HG03442 (cell line): ENCODE results near the gene DCLK2.

ENCODE experiments used
- ATAC-seq: cut with Tn5 transposase; IDR thresholded peaks from one replicate; pipeline ENCODE4 v1.9.1; 2021; ENCODE audit warnings: mild to moderate bottlenecking, moderate library complexity; ENCODE audit not compliant: unreplicated experiment

DCLK2 gene

GRCh38 chr4:150078041-150078578 is at the start of gene DCLK2:
Gene DCLK2 (plus strand): TSS chr4:150078445. CDS start chr4:150079028, 583 bp downstream.
- ATAC-seq, result no peak

GRCh38 chr4:150032541-150032940 is 45.7 kb upstream of the DCLK2 start:
- ATAC-seq, result no peak

GRCh38 chr4:150033081-150033480 is 45.2 kb upstream of the DCLK2 start:
- no peak for ATAC-seq

DNA sequence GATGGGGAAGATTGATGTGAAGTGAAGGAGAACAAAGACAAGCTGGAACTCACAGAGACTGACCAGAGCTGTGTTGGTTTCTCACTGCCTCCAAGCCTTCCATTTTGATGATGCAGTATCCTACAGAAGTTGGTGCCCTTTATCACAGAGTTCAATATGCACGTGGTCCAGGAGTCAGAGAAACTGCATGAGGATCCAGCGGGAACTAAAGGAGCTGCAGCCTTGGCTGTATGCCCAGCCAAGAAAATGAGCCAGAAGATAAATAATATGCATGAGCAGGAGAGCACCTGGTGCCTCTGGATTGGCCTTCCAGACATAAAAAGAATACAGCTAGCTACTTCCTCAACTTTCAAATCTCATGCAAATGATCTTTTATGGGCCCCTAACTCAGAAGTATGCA is 44.3 kb upstream of the DCLK2 start:
- ATAC-seq, result no peak

DNA sequence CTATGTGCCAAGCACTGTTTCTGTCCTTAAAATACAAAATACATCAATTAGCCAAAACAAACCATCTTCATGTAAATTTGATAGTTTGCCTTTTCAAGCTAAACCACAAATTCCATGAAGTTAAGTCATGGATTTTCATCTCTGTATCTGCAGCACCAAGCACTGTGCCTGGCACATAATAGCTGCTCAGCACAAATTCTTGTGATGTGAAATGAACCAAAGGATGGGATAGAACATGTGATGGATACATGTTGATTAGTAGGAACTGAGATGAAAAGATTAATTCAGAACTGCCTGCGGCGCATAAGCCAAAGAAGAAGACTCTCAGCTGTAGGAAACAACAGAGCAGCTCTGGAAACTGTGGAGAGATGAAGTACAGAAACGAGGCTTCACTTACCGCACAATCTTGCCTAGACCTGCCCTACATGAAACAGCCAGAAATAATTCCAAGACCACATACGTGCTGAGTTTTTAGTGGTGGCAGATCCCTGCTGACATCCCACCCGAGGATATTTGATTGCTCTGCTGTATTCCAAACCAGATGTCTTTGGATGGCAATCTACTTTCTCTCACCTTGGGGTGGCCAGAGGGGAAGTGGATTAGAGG is 40.9 kb upstream of the DCLK2 start:
- no peak for ATAC-seq

DNA sequence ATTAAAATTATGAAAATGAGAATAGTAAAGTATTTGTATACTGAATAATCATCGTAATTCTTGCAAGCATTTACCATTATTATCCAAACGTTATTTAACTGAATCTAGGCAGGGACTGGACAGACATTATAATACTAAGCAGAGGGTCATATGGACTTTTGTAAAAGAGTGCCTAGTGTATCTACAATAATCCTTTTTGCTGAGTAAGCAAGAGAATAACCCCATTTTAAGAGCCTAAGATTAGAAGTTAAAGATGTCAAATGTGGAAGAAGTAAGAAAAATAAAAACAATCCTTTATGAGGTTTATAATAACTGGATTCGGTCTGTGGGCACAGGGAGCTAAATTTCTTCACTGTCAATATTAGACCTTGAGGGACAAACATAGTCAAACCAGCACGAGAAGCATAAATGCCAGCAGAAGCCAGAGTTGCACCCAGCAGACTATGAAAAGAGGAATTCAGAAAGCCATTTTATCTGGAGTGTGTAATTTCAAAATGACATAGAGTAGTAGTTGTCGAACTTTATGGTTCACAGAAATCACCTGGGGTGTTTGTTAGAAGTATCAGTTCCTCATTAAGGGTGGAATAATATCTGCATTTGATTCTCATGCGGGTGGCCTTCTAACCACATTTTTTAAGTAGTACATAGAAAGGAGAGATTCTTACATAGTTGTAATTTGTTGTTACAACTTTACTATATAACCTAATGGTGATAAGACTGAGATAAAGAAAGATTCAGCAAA is 39.7 kb upstream of the DCLK2 start:
- peak; percentile 98 for ATAC-seq

- no peak for ATAC-seq
Measured at GRCh38 chr4:150039274-150040127, 38.7 kb upstream of the DCLK2 start.

DNA sequence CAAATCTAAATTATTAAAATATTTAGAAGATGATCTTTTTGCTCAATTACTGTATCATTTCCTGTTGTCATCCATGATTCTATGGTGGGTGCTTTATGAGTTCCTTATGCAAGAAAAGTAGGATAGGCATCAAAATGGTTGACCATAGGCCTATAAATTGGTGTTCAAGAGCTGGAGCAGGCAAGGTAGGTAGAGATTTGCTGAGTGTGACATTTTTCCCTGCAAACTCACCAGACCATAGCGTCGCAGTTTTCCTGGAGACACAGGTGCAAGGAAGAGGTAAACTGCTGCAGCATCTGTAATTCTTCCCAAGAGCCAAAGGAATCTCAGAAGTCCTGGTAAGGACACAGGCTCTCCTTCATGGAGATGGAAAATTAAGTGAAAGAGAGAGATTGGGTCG is 33.7 kb upstream of the DCLK2 start:
- no peak for ATAC-seq

DNA sequence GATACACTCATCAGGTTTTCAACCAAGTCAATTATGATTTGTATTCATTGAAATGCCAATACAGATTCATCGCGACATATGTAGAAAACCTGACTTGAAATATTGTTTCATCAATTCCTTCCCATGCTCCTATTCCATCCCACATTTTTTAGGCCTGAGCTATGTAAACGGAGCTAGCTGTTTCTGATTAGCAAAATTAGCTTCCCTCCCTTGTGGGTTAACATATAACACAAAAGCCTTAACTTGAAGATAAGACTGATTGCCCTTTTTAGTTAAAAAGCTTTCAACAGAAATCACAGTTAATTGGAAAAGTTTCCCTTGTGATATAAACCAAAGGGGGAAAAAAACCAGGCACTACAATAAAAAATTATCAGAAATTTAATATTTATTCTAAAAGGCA is 32.8 kb upstream of the DCLK2 start:
- ATAC-seq, result no peak

- no peak for ATAC-seq
Measured at GRCh38 chr4:150046728-150047217, 31.5 kb upstream of the DCLK2 start.

- no peak for ATAC-seq
Measured at GRCh38 chr4:150047546-150047945, 30.7 kb upstream of the DCLK2 start.

DNA sequence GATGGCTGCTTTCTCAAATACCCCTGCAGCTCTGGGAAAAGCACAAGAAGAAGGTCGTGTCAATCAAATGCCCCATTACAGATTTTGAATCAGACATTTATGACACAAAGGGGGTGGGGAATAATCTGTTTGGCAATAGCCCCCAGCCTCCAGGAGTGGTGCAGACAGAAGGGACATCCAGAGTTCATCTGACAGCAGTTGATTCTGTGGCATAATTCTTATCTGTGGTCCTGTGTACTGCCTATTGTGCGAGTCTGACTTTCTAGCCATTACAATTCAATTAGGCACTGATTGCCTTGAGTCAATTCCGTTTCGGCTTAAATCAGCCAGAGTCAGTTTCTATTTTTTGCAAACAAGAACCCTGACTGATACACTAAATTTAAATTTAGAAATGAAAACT is 28.6 kb upstream of the DCLK2 start:
- ATAC-seq, result no peak

- ATAC-seq, result no peak
Measured at GRCh38 chr4:150050566-150050965, 27.7 kb upstream of the DCLK2 start.

- no peak for ATAC-seq
Measured at GRCh38 chr4:150051111-150051510, 27.1 kb upstream of the DCLK2 start.

DNA sequence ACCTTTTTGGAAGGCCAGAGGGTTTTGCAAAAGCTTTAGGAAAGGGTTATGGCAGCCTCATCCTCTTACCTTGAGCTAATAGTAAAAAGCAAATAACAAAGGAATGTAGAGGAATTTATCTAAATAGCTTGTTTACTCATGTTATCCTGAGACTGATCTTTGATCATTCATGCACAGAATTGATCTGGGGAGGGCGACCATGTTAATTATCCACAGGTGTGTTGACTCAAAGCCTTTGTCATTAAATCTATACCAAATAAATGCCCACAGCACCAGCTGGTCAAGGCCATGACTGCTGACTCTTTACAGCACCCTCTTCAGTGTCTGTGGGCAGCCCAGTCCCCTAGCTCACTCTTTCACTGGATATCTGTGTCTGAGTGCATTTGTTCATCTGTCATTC is 22.8 kb upstream of the DCLK2 start:
- no peak for ATAC-seq

DNA sequence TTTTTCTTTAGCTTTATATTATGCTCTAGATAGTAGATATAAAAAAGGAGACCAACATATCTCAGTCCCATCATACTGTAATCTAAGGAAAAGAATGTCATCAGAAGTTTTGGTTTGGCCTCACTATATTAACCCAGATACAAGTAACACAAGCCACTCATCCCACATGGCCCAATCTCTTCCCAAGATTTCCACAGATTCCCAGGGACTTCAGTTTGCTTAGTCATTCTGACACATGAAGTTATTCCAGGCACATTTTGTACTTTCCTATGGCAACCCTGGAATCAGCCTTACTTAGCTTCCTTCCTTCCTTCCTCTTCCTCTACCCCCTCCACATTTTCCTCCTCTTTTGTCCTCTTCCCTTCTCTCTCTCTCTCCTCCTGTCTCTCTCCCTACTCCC is 21.7 kb upstream of the DCLK2 start:
- ATAC-seq, result no peak

DNA sequence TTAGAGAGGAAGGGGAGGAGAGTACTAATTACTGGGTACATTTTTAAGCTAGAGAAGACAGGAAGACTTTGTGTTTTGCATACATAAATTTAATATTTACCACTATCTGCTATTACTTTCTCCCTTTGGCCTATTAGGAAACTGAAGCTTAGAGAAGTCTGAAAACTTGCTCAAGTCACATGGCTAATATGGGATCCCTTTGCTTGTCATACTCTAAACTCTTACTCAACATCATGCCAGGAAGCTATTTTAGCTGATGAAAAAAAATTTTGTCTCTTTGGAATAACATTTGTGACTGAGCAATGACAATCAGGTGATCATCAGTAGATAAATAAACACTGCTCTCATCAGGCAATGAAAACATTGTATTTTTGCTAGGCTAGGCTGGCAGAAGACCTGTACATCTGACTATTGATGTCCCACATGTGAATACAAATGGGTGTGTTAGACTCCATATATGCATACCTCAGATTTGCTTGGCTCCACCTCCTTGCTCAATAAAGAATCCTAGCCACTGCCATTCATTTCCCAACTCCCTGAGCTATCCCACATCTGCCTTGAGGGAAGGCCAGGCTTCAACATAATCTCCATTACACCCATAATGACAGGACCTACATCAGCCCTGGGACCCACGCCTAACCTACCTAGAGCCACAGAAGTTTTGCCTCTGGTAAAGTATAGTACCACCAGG is 17.0 kb upstream of the DCLK2 start:
- ATAC-seq, result no peak

DNA sequence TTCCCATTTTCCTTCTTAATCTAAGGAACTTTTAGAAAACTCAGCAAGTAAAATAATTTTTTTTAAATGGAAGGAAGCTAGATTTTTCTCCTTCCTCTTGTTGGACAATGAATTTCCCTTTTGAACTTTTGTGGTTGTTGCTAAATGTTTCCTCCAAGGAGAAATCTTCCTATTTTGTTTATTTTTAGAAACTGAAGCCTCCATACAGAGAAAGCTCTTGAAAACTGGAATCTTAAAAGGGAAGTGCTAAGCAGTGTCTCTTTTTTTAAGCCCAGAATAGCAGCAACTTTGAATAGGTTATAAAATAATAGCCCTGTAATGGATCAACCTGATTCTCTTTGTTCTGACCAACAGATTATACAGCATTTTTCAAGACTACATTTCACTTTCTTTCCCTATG is 15.1 kb upstream of the DCLK2 start:
- ATAC-seq, result no peak

GRCh38 chr4:150065740-150066139 is 12.5 kb upstream of the DCLK2 start:
- no peak for ATAC-seq

DNA sequence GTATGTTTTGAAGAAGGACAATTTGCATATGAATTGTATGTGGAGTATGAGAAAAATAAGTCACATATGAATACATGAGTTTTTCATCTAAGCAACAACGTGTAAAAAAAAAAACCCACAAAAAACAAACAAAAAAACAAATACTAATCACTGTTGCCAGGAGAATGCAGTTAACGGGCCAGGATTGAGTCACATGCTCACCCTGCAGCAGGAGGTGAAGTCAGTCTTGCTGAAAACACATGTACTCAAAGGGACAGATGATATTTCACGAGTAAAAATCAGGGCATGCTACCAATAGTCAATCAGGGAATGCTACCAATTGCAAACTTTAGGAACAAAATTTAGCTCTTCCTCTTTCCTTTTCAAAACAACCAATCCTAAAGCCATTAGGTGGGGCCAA is 10.4 kb upstream of the DCLK2 start:
- no peak for ATAC-seq
